T-helper 9 cell (primary cell): Measurements from ENCODE around the gene SNTN.

Experiments
- DNase-seq: peaks from one replicate; pipeline ENCODE4 v3.0.0-alpha.2; 2020

Gene SNTN

GRCh38 chr3:63679186-63679585, 26.7 kb downstream of the SNTN start:
- DNase-seq = no peak

GRCh38 chr3:63684081-63684480, 31.6 kb downstream of the SNTN start:
- DNase-seq = no peak

GRCh38 chr3:63685340-63685739, 32.9 kb downstream of the SNTN start:
- DNase-seq = no peak

- no peak for DNase-seq
These were observed 35.1 kb downstream of the SNTN start for GRCh38 chr3:63687278-63688225.

DNA sequence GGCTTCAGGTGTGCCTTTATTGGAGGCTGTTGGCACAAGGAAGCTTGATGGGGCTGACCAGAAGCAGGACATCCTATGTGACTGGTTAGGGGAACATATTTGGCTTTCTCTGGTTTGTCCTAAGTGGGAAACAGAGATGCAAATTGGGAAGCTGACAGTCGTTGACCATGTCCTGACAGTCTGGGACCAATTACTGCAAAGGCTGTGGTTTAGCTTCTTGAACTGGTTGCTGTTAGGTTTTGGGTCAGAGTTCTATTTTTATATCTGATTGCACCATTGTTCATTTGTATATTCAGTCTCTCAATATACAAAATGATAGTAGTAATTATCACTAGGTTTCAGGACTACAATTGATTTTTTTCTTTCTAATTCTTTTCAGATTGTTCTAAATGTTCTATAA, 36.8 kb downstream of the SNTN start:
- no peak for DNase-seq

GRCh38 chr3:63693351-63693750, 40.9 kb downstream of the SNTN start:
- no peak for DNase-seq

DNA sequence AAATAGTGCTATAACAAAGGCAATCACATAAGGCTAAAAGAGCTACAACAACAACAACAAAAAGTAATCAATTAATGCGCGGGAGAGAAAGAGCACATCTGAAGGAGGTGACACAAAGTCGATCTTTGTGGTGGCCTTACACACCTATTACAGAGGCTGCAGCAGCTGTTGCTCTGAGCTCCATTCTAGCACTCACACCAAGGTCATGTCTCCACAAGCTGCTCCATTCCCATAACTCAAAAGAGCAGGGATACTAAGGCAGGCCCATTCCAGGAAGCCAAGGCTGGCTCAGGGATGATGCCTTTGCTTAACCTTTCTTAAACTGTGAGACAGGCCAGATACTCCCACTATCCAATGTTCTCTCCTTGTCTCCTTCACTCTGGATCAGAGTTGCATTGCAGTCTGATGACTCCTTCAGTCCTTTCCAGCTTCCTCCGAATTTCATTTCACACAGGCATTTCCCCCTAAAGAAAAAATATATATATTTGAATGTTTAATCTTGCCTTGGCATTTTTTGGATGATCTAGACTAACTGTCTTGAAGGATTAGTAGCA, 52.7 kb downstream of the SNTN start:
- no peak for DNase-seq

GRCh38 chr3:63706321-63707085, 54.0 kb downstream of the SNTN start:
- no peak for DNase-seq

GRCh38 chr3:63707731-63708130, 55.3 kb downstream of the SNTN start:
- no peak for DNase-seq

- no peak for DNase-seq
These were observed 57.1 kb downstream of the SNTN start for GRCh38 chr3:63709576-63709975.
